Measurements from ENCODE around the gene ERBB3. TPM values are rescaled to one million over a fixed set of nuclear protein-coding genes. Genes with fewer than 3 reads are reported as not detected.

The ERBB3 gene
- polyA plus RNA-seq, 1 experiment, result 6.0 TPM

DNA sequence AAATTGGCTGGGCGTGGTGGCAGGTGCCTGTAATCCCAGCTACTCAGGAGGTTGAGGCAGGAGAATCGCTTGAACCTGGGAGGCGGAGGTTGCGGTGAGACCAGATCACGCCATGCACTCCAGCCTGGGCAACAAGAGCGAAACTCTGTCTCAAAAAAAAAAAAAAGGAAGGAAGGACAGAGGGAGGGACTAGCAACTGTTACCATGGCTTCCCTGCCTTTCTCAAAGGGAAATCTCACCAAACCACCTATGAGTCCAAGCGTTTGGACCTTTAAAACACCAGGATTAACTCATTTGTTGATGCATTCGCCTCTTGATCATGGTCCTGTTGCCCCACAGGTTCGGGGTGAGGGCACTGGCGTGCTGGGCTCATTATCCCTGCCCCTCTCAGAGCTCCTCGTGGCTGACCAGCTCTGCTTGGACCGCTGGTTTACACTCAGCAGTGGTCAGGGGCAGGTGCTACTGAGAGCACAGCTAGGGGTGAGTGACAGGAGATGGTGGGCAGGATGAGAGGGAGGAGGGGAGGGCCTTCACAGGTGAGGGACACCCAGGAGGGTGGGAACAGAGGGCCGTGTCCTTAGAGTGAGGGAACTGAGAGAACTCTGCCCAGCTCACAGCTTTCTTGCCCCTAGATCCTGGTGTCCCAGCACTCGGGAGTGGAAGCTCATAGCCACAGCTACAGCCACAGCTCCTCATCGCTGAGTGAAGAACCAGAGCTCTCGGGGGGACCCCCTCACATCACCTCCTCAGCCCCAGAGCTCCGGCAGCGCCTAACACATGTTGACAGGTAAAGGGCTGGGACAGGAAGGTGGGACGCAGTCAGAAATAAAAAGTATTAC lies 62.2 kb downstream of the ERBB3 start:
- TF ChIP-seq, protein P1, sequence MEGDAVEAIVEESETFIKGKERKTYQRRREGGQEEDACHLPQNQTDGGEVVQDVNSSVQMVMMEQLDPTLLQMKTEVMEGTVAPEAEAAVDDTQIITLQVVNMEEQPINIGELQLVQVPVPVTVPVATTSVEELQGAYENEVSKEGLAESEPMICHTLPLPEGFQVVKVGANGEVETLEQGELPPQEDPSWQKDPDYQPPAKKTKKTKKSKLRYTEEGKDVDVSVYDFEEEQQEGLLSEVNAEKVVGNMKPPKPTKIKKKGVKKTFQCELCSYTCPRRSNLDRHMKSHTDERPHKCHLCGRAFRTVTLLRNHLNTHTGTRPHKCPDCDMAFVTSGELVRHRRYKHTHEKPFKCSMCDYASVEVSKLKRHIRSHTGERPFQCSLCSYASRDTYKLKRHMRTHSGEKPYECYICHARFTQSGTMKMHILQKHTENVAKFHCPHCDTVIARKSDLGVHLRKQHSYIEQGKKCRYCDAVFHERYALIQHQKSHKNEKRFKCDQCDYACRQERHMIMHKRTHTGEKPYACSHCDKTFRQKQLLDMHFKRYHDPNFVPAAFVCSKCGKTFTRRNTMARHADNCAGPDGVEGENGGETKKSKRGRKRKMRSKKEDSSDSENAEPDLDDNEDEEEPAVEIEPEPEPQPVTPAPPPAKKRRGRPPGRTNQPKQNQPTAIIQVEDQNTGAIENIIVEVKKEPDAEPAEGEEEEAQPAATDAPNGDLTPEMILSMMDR (IDR thresholded peaks at IDR 0.05; ENCODE audit: insufficient read depth, low read depth, low read length), result no peak
- ChIA-PET POLR2A (no interaction called here), CTCF (interaction anchor here (1.5 to 4.0 kb wide), 4 partner anchors 10 to 16 kb away, joined by 3 to 21 read pairs (median 5); partner anchors contain the start of genes ESYT1 and MYL6B)
- H3K27me3 ChIP-seq (ENCODE audit: control insufficient read depth, insufficient read depth, low read length), result no peaks in the 10 kb centered on the region
- peaks cover 31% of the 10 kb centered on the region for H3K36me3 ChIP-seq (ENCODE audit: control insufficient read depth, insufficient read depth, low read length)
- no peak overlapping the region for H3K4me3 ChIP-seq (ENCODE audit: low read depth, low read length)
- no peak for DNase-seq (ENCODE audit: low read depth)

DNA sequence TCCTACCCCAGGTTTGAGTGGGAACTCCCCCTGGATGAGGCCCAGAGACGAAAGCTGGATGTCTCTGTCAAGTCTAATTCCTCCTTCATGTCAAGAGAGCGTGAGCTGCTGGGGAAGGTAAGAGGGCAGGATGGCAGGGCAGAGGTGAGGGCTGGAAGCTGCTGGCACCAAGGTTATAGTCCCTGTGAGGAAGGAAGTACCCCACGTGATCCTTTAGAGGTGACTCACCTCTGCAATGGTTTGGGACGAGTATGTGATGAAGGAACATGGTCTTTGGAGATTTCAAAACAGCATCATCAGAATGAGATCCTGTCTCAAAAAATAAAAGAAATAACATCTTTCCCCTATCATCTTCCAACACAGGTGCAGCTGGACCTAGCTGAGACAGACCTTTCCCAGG lies 63.3 kb downstream of the ERBB3 start:
- ChIA-PET POLR2A (interaction anchor here (0.6 kb wide), 1 partner anchor 24 kb away, joined by 3 read pairs; no protein-coding TSS in a partner anchor), CTCF (interaction anchor here (1.5 to 4.0 kb wide), 5 partner anchors 9 to 46 kb away, joined by 3 to 21 read pairs (median 7); partner anchors contain the start of genes ESYT1, MYL6B and SMARCC2)
- no peaks in the 10 kb centered on the region for H3K27me3 ChIP-seq (ENCODE audit: control insufficient read depth, insufficient read depth, low read length)
- H3K36me3 ChIP-seq (ENCODE audit: control insufficient read depth, insufficient read depth, low read length), result peaks cover 22% of the 10 kb centered on the region
- DNase-seq (ENCODE audit: low read depth), result no peak
- TF ChIP-seq, protein P1 (IDR thresholded peaks at IDR 0.05; ENCODE audit: insufficient read depth, low read depth, low read length), result no peak
- no peak overlapping the region for H3K4me3 ChIP-seq (ENCODE audit: low read depth, low read length)

DNA sequence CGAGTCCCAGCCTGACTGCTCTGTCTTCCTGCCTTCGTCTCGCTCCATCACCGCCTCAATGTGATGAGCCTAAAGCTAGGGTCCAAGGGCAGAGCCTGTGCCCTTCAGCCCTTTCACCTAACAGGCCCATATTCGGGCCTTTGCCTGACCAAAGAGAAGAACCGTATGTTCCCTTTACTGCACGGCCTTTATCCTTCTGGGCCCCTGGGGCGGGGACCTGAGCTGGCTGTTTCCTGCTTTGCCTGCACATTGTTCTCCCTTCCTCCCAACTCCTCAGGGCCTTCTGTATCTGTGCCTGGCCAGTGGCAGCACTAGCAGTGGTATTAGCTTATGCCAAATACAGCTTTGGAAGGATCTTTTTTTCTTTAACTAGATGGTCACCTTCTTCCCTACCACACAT lies 63.9 kb downstream of the ERBB3 start:
- ChIA-PET POLR2A (interaction anchor here (0.6 kb wide), 1 partner anchor 24 kb away, joined by 3 read pairs; no protein-coding TSS in a partner anchor), CTCF (interaction anchor here (0.9 to 4.0 kb wide), 4 partner anchors 16 to 46 kb away, joined by 3 to 21 read pairs (median 6); partner anchors contain the start of genes ESYT1 and SMARCC2)
- Histone ChIP-seq H3K27me3 (ENCODE audit: control insufficient read depth, insufficient read depth, low read length) (no peaks in the 10 kb centered on the region), H3K4me3 (ENCODE audit: low read depth, low read length) (no peak overlapping the region), H3K36me3 (ENCODE audit: control insufficient read depth, insufficient read depth, low read length) (peaks cover 21% of the 10 kb centered on the region)
- DNase-seq (ENCODE audit: low read depth), result no peak
- TF ChIP-seq, protein P1 (IDR thresholded peaks at IDR 0.05; ENCODE audit: insufficient read depth, low read depth, low read length), result no peak

DNA sequence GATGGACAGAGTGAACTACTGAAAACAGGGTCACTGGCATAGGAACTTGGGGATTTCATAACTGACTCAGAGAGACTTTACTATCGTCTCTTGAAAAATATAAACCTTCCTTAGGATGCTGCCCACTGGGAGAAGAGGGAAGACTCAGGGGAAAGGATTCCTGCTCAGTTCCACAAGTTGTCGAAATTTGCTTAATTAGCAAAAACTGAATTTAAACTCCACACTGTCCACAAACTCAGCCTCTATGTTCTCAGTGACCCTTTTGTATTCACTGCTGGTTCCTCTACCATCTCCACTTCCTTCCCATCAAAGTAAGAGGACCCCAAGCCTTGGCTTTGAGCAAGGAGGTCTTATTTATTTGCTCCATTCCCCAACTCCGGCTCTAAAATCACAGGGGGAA lies 65.3 kb downstream of the ERBB3 start:
- TF ChIP-seq, protein P1 (IDR thresholded peaks at IDR 0.05; ENCODE audit: insufficient read depth, low read depth, low read length), result no peak
- H3K36me3 ChIP-seq (ENCODE audit: control insufficient read depth, insufficient read depth, low read length), result peaks cover 21% of the 10 kb centered on the region
- no peak overlapping the region for H3K4me3 ChIP-seq (ENCODE audit: low read depth, low read length)
- POLR2A ChIA-PET, result no interaction called here
- H3K27me3 ChIP-seq (ENCODE audit: control insufficient read depth, insufficient read depth, low read length), result no peaks in the 10 kb centered on the region
- CTCF ChIA-PET, result interaction anchor here (4.0 kb wide), 1 partner anchor 19 kb away, joined by 21 read pairs; no protein-coding TSS in a partner anchor
- no peak for DNase-seq (ENCODE audit: low read depth)

All from BJ (cell line).